HEK293 (cell line): ENCODE measurements around the gene HSBP1.

Source experiments
- GLI4 ChIP-seq: fragments of 450-650 bp; formaldehyde crosslinking; IDR thresholded peaks from 2 replicates; pipeline ENCODE4 v1.5.1; 2016; ENCODE audit warnings: missing biosample characterization, missing genetic modification characterization
- OVOL3 ChIP-seq: fragments of 450-650 bp; formaldehyde crosslinking; IDR thresholded peaks from 2 replicates; pipeline ENCODE4 v1.5.1; 2016; ENCODE audit warnings: missing biosample characterization, missing genetic modification characterization
- PBX3 ChIP-seq: sonication (generic); formaldehyde crosslinking; IDR thresholded peaks from 2 replicates; pipeline ENCODE4 v1.8.1; 2022; ENCODE audit warnings: mild to moderate bottlenecking, moderate library complexity, missing genetic modification reagents
- SALL2 ChIP-seq: fragments of 450-650 bp; formaldehyde crosslinking; IDR thresholded peaks from 2 replicates; pipeline ENCODE4 v1.5.0; 2017; ENCODE audit warnings: missing biosample characterization, mild to moderate bottlenecking, missing genetic modification characterization, borderline replicate concordance
- ZBTB20 ChIP-seq: fragments of 450-650 bp; formaldehyde crosslinking; IDR thresholded peaks from 2 replicates; pipeline ENCODE4 v1.5.1; 2016; ENCODE audit warnings: missing biosample characterization, missing genetic modification characterization
- ZBTB21 ChIP-seq: fragments of 450-650 bp; formaldehyde crosslinking; IDR thresholded peaks from 2 replicates; pipeline ENCODE4 v1.5.1; 2017; ENCODE audit warnings: missing biosample characterization, missing genetic modification characterization
- ZNF140 ChIP-seq: fragments of 450-650 bp; formaldehyde crosslinking; IDR thresholded peaks from 2 replicates; pipeline ENCODE4 v1.5.1; 2016; ENCODE audit warnings: missing biosample characterization, missing genetic modification characterization
- ZNF211 ChIP-seq: fragments of 450-650 bp; formaldehyde crosslinking; IDR thresholded peaks from 2 replicates; pipeline ENCODE4 v1.5.1; 2016; ENCODE audit warnings: low read depth, missing biosample characterization, missing genetic modification characterization
- TF ChIP-seq, protein P1 (sequence below): fragments of 450-650 bp; formaldehyde crosslinking; conservative IDR thresholded peaks from 2 replicates; pipeline ENCODE4 v1.5.1; 2016; ENCODE audit warnings: low read depth, missing biosample characterization, missing genetic modification characterization
- TF ChIP-seq, protein P2 (sequence below): fragments of 450-650 bp; formaldehyde crosslinking; IDR thresholded peaks from 2 replicates; pipeline ENCODE4 v1.5.1; 2016; ENCODE audit warnings: missing biosample characterization, missing genetic modification characterization

GRCh38 chr16:83847371-83848225, 39.8 kb downstream of the HSBP1 start:
- no peak for TF ChIP-seq ZNF140
- TF ChIP-seq GLI4 (tag by site-specific recombination), result no peak
- no peak for TF ChIP-seq ZNF211 (tag by site-specific recombination)
- TF ChIP-seq, protein P1, sequence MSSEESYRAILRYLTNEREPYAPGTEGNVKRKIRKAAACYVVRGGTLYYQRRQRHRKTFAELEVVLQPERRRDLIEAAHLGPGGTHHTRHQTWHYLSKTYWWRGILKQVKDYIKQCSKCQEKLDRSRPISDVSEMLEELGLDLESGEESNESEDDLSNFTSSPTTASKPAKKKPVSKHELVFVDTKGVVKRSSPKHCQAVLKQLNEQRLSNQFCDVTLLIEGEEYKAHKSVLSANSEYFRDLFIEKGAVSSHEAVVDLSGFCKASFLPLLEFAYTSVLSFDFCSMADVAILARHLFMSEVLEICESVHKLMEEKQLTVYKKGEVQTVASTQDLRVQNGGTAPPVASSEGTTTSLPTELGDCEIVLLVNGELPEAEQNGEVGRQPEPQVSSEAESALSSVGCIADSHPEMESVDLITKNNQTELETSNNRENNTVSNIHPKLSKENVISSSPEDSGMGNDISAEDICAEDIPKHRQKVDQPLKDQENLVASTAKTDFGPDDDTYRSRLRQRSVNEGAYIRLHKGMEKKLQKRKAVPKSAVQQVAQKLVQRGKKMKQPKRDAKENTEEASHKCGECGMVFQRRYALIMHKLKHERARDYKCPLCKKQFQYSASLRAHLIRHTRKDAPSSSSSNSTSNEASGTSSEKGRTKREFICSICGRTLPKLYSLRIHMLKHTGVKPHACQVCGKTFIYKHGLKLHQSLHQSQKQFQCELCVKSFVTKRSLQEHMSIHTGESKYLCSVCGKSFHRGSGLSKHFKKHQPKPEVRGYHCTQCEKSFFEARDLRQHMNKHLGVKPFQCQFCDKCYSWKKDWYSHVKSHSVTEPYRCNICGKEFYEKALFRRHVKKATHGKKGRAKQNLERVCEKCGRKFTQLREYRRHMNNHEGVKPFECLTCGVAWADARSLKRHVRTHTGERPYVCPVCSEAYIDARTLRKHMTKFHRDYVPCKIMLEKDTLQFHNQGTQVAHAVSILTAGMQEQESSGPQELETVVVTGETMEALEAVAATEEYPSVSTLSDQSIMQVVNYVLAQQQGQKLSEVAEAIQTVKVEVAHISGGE, result no peak
- TF ChIP-seq ZBTB20 (tag by site-specific recombination), result no peak
- TF ChIP-seq, protein P2, sequence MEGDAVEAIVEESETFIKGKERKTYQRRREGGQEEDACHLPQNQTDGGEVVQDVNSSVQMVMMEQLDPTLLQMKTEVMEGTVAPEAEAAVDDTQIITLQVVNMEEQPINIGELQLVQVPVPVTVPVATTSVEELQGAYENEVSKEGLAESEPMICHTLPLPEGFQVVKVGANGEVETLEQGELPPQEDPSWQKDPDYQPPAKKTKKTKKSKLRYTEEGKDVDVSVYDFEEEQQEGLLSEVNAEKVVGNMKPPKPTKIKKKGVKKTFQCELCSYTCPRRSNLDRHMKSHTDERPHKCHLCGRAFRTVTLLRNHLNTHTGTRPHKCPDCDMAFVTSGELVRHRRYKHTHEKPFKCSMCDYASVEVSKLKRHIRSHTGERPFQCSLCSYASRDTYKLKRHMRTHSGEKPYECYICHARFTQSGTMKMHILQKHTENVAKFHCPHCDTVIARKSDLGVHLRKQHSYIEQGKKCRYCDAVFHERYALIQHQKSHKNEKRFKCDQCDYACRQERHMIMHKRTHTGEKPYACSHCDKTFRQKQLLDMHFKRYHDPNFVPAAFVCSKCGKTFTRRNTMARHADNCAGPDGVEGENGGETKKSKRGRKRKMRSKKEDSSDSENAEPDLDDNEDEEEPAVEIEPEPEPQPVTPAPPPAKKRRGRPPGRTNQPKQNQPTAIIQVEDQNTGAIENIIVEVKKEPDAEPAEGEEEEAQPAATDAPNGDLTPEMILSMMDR (tag by site-specific recombination), result no peak
- TF ChIP-seq SALL2 (tag by site-specific recombination), result no peak
- TF ChIP-seq OVOL3, result no peak
- no peak for TF ChIP-seq ZBTB21
- TF ChIP-seq PBX3 (CRISPR knock-in tag), result no peak
